Central memory CD4-positive, alpha-beta T cell (primary cell): ENCODE data around the gene C1orf74.

Experiments used
- DNase-seq: peaks from one replicate; pipeline ENCODE4 v3.0.0; 2022
- total RNA-seq, 3 experiments: gene quantifications; one replicate each; lab custom pipeline; 2026; lab: John Stamatoyannopoulos, UW

C1orf74 gene
- 0.21 to 0.58 (median 0.27) reads per million in 3 experiments for total RNA-seq

DNA sequence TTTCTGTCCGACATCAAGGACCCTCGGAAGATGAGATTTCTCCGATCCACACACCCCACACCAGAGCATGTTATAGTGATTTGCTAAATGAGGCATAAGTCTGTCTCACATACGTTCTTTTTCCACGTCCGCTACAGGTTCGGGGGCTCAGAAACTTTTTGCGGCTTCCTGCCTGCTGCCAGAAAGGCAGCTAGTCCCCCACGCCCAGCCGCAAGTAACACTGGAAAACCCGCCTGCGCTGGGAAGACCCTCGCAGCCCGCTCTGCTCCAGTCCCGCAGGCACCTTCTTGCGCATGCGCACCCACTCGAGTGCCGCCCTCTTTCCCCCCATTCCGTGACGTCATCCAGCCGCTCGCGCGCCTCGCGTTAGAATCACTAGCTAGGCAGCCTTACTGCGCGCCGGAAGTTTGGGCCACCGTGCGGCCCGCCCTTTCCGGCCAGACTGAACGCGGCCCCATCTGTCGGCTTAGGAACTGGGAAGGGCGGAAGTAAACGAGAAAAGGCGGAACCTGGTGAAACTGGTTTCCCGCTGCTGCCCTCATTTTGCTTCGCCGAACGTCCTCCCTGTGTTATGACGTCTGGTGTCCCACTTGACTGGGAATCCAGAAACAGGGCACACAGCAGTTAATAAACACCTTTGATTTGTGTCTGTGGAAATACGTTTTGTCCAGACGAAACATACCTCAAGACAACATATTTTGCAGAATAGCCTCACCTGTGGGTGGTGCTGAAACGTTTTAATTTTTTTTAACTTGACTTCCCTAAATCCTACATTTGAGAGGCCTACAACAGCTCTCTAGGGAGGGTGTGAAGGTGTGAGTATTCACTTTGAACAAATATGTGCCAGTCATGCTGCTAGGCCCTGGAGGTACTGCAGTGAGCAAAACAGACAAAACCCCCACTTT is at the start of gene C1orf74:
Gene C1orf74, minus strand, starts transcription at position 295 of the 905 bp plus-strand sequence. CDS start 925 bp downstream, outside the sequence.
- peak; percentile 98 for DNase-seq

DNA sequence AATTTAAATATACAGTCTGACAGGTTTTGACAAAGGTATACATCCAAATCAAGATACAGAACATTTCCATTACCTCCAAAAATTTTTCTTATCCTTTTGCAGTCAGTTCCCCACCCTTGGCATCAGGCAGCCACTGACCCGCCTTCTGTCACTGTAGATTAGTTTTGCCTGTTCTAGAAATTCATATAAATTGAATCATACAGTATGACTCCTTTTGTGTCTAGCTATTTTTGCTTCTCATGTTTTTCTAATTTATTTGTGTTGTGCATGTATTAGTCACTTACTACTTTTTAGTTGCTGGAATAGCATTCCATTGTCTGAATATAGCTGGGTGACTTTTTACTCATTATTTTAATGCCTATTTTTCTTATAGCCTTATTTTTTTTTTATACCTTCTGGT is 47.3 kb upstream of the C1orf74 start:
- no peak for DNase-seq

DNA sequence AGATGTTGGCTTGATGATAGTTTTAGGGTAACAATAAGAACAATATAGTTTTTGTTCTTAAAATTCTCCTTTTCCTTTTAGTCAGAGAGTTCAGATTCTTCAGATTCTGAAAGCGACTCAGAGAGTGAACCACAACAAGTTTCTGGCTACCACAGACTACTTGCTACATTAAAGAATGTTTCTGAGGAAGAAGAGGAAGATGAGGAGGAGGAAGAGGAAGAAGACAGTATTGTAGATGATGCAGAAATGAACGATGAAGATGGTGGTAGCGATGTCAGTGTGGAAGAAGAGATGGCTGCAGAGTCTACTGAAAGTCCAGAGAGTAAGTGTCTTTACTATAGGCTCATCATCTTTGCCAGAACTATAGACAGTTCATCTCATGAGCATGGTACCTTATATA is 46.4 kb upstream of the C1orf74 start:
- DNase-seq = no peak

DNA sequence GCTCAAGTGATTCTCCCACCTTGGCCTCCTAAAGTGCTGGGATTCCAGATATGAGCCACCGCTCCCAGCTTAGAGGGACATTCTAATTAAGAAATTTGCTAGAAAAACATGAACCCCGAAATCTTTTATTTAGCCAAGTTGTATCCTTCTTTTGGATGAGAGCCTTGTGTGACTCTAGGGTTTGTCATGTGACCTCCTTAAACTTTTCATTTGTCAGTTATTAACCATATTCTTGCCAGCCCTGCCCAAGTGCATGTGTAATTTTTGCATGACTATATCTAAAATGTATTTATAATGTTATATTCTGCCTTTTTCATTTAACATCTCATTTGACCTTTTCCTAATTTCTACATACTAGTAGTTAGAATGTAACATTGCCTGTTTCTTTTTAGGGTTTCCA is 45.4 kb upstream of the C1orf74 start:
- DNase-seq = no peak

DNA sequence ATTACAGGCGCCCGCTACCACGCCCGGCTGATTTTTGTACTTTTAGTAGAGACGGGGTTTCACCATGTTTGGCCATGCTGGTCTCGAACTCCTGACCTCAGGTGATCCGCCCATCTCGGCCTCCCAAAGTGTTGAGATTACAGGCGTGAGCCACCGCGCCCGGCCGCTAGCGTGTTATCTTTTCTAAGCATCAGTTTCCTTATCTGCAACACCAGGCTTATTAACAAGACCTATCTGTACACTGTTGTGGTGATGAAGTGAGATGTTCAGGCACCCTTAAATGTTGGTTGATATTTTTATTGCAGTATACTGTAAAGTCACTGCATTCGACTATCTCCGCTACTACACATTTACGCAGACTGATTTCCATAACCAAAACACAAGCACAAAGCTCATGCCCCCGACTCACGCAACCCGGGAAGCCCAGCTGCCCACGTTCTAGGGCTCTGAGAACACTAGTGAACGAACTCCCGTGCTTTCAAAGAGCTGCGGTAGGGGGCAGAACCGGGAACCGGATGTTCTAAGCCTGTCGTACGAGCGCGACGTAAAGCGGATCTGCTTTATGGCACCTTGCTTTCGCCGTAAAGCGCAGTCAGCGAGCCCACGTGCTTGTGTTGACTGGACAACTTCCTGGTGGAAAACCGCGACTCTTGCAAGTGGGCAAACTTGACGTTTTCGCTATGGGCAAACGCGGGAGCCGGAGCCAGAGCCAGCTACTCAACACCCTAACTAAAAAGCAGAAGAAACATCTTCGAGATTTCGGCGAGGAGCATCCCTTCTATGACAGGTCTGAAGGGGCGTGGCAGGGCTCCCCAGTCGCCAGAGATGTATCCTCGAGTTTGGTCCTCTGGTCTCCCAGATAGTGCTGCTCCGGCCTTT is 43.3 kb upstream of the C1orf74 start, which contains the start of gene UTP25:
Gene UTP25, plus strand, starts transcription at position 589 of the 879 bp plus-strand sequence. Its CDS starts 92 bp downstream, at position 681.
- DNase-seq = peak; percentile 92

DNA sequence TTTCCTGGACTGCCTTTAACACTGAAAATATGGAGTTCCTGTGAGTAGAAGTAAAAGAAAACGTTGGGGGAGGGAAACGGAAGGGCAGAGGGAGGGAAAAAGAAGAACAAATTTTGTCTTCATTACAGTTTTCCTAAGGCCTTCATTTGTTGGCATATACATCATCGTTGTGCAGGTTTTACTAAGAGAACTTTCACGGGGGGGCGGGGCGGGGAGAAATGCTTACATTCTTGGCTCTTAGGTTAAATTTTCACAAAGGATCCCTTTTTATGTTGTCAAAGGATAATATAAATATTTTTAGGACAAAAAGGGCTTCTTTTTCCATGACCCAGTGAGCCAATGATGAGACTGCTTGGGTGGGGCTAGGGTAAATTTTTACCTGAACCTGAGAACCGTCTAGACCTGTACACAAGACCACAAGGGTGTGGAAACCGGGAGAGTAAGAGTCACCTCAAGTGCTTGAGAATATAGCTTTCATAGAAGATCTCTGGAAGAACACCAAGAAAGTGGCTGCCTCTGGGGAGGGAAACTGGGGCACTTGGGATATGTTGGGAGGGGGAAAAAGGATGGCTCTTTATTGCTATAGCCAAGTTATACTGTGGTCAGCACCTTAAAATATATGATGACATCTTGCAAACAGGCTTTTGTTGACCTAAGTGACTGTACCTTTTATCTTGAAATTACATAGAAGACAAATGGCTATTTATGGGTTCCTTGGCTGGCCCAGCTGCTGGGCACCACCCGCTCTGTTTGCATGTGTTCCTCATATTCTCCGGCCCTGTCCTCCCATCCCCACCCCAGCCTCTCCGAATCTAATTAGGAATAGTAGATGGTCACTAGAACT is 41.5 kb upstream of the C1orf74 start:
- DNase-seq = no peak

DNA sequence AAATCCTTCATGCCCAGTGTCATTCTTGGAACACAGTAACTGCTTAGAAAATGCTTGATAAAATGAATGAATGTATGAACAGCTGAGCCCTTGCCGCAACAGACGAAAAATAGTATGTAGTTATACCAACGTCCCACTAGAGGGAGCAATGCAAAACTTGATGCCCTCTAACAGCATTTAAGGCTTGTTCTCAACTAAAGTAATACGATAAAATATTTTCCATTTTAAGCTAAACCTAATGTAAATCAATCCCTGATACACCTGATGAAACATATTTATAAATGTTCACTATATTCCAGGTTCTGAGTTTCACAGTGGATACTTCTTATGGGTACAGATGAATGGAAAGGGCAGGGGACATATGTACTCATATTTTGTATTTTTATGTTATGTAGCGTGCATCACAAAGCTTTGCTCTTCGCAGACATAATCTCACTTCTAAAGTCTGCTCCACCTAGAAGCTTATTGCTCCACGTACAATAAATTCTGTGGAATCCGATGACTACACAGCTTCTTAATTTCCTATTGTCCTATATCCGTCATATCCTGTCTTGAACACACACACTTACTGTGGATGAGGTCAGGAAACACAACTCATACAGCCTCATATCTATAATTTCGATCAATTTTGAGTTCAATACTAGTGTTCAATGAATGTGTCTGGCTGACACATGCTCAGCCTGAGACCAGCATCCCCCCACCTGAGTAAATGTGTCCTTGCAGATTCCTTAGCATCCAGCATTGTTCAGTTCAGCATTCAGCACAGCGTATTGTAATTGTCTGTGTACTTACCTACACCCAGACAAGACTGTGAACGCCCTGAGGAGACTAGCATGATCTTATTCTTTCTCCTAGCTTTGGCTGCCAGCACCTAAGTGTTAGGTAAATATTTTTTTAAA is 39.0 kb upstream of the C1orf74 start:
- peak; percentile 48 for DNase-seq

DNA sequence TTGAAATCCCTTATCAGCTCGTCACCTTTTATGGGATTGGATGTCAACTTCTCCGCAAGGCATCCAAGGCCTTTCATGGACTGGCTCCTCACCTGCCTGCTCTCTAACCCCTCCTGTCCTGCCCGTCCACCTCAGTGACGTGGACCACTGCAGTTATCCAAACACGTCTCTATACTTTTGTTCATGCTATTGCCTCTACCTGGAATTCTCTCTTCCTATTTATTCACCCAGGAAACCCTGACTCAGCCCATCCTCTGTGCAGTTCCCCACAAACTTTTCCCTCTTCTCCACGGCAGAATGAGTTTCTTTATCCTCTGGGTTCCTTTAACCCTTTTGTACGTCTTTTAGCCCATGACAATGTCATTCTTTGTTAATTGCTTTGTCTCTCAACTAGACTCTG is 38.3 kb upstream of the C1orf74 start:
- no peak for DNase-seq

DNA sequence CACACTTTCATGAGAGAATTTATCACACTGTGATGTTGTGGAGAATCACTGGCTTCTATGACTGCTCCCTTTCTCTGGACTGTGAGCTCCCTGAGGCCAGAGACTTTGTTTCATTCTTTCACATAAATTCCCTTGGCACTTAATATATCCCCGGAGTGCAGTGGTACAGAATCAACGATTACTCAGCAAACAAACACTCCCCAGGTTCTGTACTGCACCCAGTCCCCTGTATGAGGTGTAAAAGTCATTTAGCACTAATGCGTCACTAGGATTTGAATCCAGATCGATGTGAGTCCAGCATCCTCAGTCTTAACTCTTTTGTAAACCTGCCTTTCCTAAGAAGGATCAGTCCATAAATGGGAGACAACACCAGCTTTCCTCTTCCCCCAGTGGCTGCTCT is 36.6 kb upstream of the C1orf74 start:
- DNase-seq = no peak

DNA sequence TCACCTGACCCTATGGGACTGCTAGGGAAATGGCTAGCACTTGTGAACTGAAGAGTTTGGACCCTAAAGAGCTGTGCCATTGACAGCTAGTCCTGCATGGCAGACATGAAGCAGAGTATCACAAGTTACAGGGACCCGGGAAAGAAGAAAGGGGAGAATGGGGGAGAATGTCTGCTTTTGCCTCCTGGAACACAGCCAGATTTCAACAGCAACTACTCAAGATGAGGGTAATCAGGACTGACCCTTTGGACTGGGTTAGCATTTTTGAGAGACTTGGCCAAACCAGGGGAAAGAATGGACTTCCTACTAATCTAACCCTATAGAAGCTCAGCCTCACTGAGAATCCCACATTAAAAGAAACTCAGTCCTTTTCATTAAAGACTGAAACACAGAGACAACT is 34.7 kb upstream of the C1orf74 start:
- DNase-seq = no peak

DNA sequence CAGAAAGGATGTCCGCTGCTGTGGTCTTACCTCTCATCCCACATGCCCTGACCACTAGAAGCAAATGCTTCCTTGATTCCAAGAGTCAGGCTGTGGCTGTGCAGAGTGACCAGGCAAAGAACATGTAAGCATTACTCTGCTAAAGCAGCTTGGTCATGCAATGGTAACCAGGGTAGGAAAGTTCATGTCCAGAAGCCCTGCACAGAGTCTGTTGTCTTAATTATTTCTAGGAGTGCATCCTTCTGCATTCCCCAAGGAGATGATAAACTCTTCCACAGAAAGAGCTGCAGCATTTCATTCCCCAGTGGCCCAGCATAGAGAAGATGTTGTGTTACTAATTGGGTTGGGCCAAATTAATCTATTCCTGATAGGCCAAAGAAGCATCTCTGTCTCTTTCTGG is 33.3 kb upstream of the C1orf74 start:
- no peak for DNase-seq

DNA sequence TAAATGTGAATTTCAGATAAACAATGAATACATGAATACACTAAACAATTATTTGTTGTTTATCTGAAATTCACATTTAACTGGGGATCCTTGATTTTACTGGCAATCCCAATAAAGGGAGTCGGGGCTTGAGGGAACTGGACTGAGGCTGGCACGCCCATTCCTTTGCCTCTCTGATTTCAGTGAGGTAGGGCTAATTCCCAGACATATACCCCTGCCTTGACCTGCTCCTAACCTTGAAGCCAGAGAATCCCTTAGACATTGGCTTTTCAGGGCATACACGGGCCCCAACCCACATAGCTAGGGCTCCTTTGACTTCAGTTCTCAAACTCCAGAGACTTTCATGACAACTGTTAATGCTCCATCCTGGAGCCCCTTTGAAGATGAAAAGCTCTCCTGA is 32.6 kb upstream of the C1orf74 start:
- DNase-seq = no peak

DNA sequence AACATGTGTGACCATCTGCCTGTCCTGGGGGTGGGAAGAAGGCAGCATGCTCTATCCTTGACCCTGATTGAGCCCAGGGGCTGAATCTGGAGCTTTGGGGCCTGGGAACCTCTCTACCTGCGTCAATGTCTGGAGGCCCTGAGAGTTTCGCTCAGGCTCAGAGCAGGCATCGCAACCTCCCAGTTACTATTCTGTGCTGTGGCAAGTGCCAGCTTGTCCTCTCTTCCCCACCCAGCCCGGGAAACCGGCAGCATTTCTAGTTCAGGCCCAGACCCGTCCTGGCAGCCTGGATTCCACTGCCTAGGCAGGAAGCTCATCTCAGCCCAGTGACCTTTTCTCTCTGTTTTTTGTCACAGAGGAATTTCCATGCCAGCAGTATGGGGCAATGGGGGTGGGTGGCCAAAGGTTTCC is 31.6 kb upstream of the C1orf74 start:
- DNase-seq = no peak

DNA sequence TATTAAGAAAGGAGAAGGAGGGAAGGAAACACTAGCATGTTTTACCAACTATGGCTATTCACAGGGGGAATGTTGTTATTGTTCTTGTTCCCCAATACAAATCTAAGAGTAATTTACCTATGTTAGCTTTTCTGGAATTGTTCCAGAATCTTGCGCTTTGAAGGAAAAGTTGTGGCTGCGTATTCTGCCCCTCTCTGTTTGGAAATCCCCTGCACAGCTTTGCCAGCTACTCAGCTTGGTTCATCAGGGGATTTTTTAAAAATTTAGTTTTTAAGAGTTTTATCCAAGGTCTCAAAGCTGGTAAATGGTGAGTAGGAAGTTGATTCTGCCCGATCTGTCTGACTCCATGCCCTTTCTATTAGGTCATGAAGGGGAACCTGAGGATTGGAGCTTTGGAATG is 31.1 kb upstream of the C1orf74 start:
- no peak for DNase-seq

DNA sequence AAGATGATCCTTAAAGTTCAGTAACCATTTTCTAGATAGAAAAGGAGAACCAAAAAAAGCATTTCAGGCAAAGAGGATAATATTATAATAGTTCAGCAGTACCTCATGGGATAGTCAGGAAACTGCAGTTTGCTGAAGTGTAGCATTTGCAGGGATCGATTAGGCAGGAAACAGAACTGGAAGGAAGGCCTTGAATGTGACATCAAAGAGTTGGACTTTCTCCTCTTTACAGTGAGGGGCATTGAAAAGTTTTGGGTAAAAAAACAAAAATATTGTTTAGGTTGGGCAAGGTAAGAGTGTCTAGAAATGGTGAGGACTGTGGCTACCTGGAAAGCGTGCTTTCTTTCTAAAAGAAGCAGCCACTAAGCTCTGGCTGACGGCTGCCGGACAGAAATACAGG is 29.5 kb upstream of the C1orf74 start:
- DNase-seq = no peak

DNA sequence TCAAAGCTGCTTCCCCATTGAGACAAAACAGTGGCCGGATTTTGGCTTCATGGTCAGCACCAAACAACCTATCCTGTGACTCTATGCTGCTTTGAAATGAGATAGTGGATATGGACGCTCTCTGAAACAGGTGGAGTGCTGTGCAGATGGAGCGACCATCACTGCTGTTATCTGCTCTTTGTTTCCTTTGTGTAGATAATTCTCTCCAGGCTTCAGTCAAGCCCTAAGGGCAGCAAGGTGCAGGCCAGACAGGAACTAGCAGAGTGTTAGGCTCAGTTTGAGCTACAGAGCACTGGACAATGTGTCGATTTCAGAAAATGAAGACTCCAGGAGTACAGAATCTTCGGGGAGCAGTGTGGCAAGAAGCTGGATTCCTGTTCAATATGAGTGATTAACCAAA is 26.4 kb upstream of the C1orf74 start:
- no peak for DNase-seq

DNA sequence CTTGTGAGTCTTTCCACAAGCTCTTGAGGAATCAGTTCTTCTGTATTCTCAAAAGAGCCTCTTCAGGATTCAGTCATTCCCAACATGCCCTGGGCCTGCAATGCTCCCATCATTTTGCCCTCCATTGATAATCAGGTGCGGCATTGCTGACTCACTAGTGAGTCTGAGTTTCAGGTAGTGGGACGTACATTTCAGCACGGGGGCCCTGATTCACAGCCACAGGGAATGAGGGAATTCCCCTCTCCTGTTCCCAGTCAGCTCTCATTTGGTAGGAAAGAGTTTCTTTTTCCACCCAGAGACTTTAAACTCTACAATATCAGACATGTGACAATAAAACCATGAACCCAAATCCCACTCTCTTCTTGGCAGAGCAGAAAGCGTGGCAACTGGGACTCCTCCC is 25.3 kb upstream of the C1orf74 start:
- no peak for DNase-seq

DNA sequence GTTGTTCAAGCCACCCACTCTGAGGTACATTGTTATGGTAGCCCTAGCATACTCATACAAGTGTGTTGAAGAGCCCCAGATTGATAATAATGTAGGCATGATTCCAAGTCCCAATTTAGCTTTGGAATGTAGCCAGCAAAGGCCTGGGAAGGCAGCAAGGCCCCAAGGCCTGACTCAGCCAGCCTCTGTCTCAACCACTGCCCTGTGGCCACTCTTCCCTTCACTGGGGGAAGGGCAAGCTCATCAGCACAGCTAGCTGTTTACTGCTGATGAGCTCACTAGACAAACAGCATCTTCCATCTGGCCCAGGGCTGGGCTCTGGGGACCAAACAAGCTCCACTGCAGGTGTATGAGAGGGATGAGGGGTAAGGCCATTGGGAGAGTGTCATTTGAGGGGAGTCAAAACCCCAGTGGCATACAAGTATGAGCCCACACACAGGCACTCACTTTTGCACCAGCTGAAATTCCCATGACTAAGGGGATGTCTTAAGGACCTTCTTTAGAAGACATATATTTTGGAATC is 23.8 kb upstream of the C1orf74 start:
- no peak for DNase-seq

DNA sequence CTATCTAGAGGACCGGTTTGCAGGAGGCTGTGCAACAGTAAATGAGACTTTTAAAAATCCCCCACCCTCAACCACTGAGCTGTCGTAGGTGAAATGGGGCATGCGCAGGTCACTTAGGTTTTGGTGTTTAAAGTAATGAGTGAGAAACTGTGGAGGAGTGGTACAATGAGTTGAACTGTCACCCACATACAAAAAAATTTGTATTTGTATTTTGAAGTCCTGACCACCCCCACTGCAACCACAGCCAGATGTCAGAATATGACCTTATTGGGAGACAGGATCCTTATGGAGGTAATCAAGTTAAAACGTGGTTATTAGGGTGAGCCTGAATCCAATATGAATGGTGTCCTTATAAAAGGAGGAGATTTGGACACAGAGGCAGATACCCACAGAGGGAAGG is 23.1 kb upstream of the C1orf74 start:
- DNase-seq = no peak

DNA sequence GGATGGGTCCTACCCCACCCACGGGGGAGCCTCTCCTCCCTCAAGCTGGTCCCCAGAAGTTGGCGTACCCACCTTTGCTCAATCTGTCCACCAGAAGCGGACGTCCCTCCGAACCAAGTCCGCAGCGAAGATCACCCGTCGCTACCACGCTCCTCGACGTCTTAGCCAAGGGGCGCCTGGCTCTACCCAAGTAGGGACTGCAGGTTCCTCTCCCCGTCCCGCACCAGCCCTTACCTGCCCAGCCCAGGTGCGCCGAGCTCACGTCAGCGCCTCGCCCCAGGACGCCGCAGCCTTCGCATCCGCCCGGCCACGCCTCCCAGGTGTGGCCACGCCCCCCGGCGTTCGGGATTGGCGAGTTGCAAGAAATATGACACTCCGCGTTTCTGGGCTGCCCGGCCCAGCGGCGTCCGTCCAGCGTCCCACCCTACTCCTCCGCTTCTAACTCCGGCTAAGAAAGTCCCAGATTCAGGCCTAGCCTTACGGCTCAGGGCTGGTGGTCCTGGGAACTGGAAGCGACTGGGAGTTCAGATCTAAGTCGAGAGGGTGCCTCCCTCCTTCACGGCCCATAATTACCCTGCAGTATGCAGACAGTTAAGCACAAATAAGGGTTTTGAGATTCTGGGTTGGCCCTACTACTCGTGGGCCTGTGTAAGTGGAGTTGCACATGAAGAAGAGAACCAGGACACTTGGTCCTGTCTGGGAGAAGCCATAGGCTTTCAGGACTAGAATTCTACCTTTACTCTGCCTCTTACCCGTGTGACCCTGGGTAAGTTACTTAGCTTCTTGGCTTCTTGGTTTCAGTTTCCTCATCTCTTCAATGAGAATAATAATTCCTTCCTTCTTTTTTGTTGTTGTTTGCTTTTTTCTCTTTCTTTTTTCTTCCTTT is 21.8 kb upstream of the C1orf74 start, which contains the start of gene IRF6:
Gene IRF6, minus strand, starts transcription at position 268 of the 886 bp plus-strand sequence. CDS start 4,729 bp downstream, outside the sequence.
- DNase-seq = peak; percentile 51
